ENCODE results near the gene EML6. TPM values are rescaled to one million over a fixed set of nuclear protein-coding genes. Genes with fewer than 3 reads are reported as not detected.

EML6 gene
- total and polyA plus RNA-seq, 2 experiments from 2014 or later = 2.7 to 6.2 TPM

- TF ChIP-seq, protein P1, sequence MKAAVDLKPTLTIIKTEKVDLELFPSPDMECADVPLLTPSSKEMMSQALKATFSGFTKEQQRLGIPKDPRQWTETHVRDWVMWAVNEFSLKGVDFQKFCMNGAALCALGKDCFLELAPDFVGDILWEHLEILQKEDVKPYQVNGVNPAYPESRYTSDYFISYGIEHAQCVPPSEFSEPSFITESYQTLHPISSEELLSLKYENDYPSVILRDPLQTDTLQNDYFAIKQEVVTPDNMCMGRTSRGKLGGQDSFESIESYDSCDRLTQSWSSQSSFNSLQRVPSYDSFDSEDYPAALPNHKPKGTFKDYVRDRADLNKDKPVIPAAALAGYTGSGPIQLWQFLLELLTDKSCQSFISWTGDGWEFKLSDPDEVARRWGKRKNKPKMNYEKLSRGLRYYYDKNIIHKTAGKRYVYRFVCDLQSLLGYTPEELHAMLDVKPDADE (IDR thresholded peaks at IDR 0.05) = no peak
- TF ChIP-seq EZH2 (IDR thresholded peaks at IDR 0.05; ENCODE audit: low read depth, unreplicated experiment) (no peak), POLR2AphosphoS5 (IDR thresholded peaks at IDR 0.05; ENCODE audit: low read depth) (no peak), CREB1 (CRISPR knock-in tag; IDR thresholded peaks at IDR 0.05; ENCODE audit: low read depth) (no peak)
- TF ChIP-seq, protein P2, sequence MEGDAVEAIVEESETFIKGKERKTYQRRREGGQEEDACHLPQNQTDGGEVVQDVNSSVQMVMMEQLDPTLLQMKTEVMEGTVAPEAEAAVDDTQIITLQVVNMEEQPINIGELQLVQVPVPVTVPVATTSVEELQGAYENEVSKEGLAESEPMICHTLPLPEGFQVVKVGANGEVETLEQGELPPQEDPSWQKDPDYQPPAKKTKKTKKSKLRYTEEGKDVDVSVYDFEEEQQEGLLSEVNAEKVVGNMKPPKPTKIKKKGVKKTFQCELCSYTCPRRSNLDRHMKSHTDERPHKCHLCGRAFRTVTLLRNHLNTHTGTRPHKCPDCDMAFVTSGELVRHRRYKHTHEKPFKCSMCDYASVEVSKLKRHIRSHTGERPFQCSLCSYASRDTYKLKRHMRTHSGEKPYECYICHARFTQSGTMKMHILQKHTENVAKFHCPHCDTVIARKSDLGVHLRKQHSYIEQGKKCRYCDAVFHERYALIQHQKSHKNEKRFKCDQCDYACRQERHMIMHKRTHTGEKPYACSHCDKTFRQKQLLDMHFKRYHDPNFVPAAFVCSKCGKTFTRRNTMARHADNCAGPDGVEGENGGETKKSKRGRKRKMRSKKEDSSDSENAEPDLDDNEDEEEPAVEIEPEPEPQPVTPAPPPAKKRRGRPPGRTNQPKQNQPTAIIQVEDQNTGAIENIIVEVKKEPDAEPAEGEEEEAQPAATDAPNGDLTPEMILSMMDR (conservative IDR thresholded peaks at IDR 0.05; ENCODE audit: low read depth in 2 of 2) = no peak
Observed at GRCh38 chr2:54836477-54836876, 113.0 kb downstream of the EML6 start (continued).

DNA sequence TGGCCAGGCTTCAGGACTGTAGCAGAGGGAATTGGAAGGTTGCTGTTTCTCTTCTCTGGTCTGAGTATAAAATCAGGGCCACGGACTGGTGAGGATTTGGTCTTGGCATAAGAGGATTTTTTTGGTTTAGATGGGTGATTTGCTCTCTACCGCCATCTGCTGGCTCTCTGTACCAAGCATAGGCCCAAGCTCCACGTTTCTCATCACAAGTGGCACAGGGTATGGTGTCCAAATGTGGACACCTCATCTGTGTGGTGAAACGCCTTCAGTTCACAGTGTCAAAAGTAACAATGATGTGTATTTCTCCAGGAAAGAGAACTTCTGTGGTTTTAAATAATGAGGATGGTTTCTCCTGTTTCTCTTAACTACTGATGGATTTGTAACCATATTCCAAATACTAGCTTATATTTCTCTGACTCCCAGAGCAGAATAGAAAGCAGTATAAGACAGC, 115.1 kb downstream of the EML6 start:
- Mint-ChIP-seq H3K36me3 (ENCODE audit: low read depth) (no peaks in the 10 kb centered on the region), H3K27me3 (ENCODE audit: insufficient read depth, low read depth, poor library complexity) (no peaks in the 10 kb centered on the region), H3K4me1 (peaks cover 6% of the 10 kb centered on the region; the same call in 2 of the 3 replicates), H3K27ac (no peak overlapping the region), H3K4me3 (no peak overlapping the region), H3K9me3 (no peaks in the 10 kb centered on the region)
- DNase-seq (ENCODE audit: low spot score) = peak; percentile 78
- no peaks in the 10 kb centered on the region for H3K27me3 ChIP-seq (ENCODE audit: insufficient read depth)
- TF ChIP-seq CREB1 (CRISPR knock-in tag; IDR thresholded peaks at IDR 0.05; ENCODE audit: low read depth) = no peak
- TF ChIP-seq, protein P2 (conservative IDR thresholded peaks at IDR 0.05; ENCODE audit: low read depth in 2 of 2) = peak; percentile 82 to 86
- no peaks in the 10 kb centered on the region for H3K79me2 ChIP-seq (replicated peaks; ENCODE audit: insufficient read depth)
- no peaks in the 10 kb centered on the region for H3K36me3 ChIP-seq (ENCODE audit: insufficient read depth)
- no peak overlapping the region for H3K4me3 ChIP-seq
- H3F3A ChIP-seq (replicated peaks; ENCODE audit: low read depth) = no peaks in the 10 kb centered on the region
- H3K9me2 ChIP-seq (ENCODE audit: insufficient read depth) = no peaks in the 10 kb centered on the region
- H3K27ac ChIP-seq (ENCODE audit: low read depth) = no peak overlapping the region
- no peak overlapping the region for H2AFZ ChIP-seq
- no peaks in the 10 kb centered on the region for H3K4me1 ChIP-seq (ENCODE audit: insufficient read depth)
- no peaks in the 10 kb centered on the region for H4K20me1 ChIP-seq (replicated peaks; ENCODE audit: insufficient read depth)
- no peak overlapping the region for H3K4me2 ChIP-seq
- ATAC-seq = peak; percentile 90

DNA sequence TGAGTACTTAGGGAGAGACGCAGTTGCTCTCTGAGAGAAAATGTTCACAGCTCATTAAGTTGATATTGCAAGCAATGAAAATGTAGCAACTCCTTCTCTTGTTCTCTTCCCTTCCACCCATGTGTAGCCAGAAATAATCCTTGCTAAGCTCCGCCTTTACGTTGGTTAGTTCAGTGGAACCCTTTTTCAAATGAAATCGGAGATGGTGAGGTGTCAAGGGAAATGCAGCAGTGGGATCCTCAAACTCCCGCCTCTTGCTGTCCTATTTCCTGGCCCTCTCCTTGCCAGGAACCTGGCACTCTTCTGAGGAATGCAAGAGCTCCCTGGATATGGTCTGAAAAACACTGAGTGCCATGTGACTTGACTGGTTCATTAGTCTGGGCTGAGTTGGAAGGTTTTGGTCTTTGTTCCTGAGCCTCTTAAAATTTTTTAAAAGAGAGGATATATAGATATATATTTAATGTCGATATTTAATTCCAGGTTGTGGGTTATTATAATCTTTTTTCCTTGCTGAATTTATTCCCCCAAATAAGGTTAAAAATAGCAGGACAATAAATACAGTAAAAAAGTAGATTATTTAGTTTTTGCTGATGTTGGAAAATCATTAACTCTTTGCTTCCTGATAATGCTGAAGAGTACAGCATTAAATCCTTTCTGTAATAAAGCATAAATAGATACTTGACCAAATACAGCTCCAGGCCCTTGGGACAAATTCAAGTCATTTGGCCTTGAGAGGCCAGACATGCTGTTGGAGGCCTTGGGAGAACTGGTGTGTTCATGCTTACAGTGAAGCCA, 116.2 kb downstream of the EML6 start:
- DNase-seq (ENCODE audit: low spot score) (no peak), ATAC-seq (no peak)
- Histone ChIP-seq H3K9me2 (ENCODE audit: insufficient read depth) (no peaks in the 10 kb centered on the region), H3K4me3 (no peak overlapping the region), H3K27me3 (ENCODE audit: insufficient read depth) (no peaks in the 10 kb centered on the region), H4K20me1 (replicated peaks; ENCODE audit: insufficient read depth) (no peaks in the 10 kb centered on the region), H3K36me3 (ENCODE audit: insufficient read depth) (no peaks in the 10 kb centered on the region), H3K79me2 (replicated peaks; ENCODE audit: insufficient read depth) (no peaks in the 10 kb centered on the region), H3F3A (replicated peaks; ENCODE audit: low read depth) (no peaks in the 10 kb centered on the region), H3K4me2 (no peak overlapping the region), H3K4me1 (ENCODE audit: insufficient read depth) (no peaks in the 10 kb centered on the region), H3K27ac (ENCODE audit: low read depth) (no peak overlapping the region), H2AFZ (no peak overlapping the region; the same call in 1 of the 2 replicates)
- no peaks in the 10 kb centered on the region for H3K36me3 Mint-ChIP-seq (ENCODE audit: low read depth)
- peaks cover 6% of the 10 kb centered on the region; the same call in 2 of the 3 replicates for H3K4me1 Mint-ChIP-seq
- peaks cover 2% of the 10 kb centered on the region for H3K27me3 Mint-ChIP-seq (ENCODE audit: insufficient read depth, low read depth, poor library complexity)
- no peak overlapping the region for H3K27ac Mint-ChIP-seq
- H3K9me3 Mint-ChIP-seq = no peaks in the 10 kb centered on the region
- no peak overlapping the region for H3K4me3 Mint-ChIP-seq
- TF ChIP-seq ZNF114 (CRISPR knock-in tag; IDR thresholded peaks at IDR 0.05) (no peak), ZNF331 (CRISPR knock-in tag; IDR thresholded peaks at IDR 0.05; ENCODE audit: low read depth) (no peak)
- TF ChIP-seq, protein P2 (conservative IDR thresholded peaks at IDR 0.05; ENCODE audit: low read depth in 2 of 2) = no peak
- TF ChIP-seq, protein P1 (IDR thresholded peaks at IDR 0.05) = no peak

All from GM23338 (cell line).